B cell (primary cell): ENCODE measurements around the gene ZFP1.

Experiments used
- CTCF ChIP-seq: fragments of 200-600 bp; IDR thresholded peaks from one replicate; pipeline ENCODE4 v1.8.0; 2022; ENCODE audit warnings: antibody characterized with exemption, mild to moderate bottlenecking
- EZH2 ChIP-seq: IDR thresholded peaks from 2 replicates; pipeline ENCODE4 v1.6.1; 2012; ENCODE audit warnings: borderline replicate concordance, low read depth, mild to moderate bottlenecking, moderate library complexity, low read length; ENCODE audit not compliant: insufficient read depth, poor library complexity, severe bottlenecking

DNA sequence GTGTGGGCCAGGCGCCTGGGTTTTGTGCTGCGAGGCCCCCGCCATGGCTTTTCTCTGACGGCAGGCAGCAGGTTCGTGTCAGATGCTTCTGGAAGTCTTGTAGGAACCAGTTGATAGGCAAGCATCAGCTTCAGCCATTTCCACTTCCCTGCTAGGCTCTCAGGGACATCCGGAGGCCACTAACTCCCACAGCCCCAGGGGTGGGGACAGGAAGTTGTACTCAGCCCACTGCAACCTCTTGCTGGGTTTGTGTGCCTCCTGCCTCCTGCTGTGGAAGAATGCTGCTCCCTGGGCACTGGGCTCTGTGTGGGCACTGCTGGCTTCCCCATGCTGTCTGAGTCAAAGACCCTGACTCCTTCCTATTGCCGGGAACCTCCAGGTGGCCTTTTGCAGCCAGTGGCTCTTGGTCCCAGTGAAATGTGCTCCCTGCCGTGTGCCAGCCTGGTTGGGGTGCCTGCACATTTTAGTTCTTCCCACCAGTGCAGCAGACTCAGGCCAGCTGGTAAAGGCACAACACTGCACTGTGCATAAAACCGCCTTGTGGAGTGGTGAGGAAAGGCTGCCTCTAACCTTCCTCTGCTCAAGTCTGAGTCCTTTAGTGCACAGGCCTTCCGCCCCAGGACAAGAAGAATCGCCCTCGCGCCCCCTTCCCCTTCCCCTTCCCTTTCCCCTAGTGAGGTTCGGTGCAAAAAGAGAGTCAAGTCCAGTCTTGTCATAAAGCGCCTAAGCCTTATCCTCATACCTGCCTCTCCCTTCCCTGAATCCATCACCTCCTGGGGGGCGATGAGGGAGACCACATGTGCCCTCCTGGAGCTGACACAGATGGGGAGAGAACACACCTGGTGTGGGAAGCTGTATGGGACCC is 48.4 kb upstream of the ZFP1 start:
- TF ChIP-seq CTCF (no peak), EZH2 (no peak)
